IMR-90 (cell line): Measurements from ENCODE around the gene MMD2. TPM values are rescaled to one million over a fixed set of nuclear protein-coding genes. Genes with fewer than 3 reads are reported as not detected.

ENCODE experiments used
- ATAC-seq: fragments of 200-7000 bp; cut with Tn5 transposase; 2 replicates; pipeline ENCODE4 v1.9.1; 2020; ENCODE audit warnings: low read depth, mild to moderate bottlenecking, moderate library complexity
- BruUV-seq: library from RNA; stranded (reverse); fragments of 400-500 nt; replicated peaks from 2 replicates; lab custom pipeline; 2021; lab: Mats Ljungman, UMichigan
- CTCF ChIA-PET: fragments of 300-600 bp; formaldehyde crosslinking; extraction: SDS; loops from one replicate; lab custom pipeline; 2021; ENCODE audit warnings: antibody characterized with exemption; lab: Yijun Ruan, JAX
- POLR2A ChIA-PET: fragments of 300-600 bp; sonication (Branson Sonifier 250); formaldehyde crosslinking; loops from one replicate; lab custom pipeline; 2022; ENCODE audit warnings: antibody characterized with exemption; ENCODE audit not compliant: unreplicated experiment; lab: Charles Lee
- DNase-seq: peaks from one replicate; pipeline ENCODE4 v3.0.0; 2013
- H2AFZ ChIP-seq: replicated peaks from 2 replicates; pipeline ENCODE3; 2013; ENCODE audit warnings: low read length, mild to moderate bottlenecking; ENCODE audit not compliant: poor library complexity
- H2AK5ac ChIP-seq: 2 replicates; pipeline ENCODE4 v1.6.1; 2013; ENCODE audit warnings: low read depth, low read length, inconsistent platforms
- H2AK9ac ChIP-seq: replicated peaks from 2 replicates; pipeline ENCODE3; 2013; ENCODE audit warnings: mild to moderate bottlenecking, low read depth, low read length, moderate library complexity; ENCODE audit not compliant: poor library complexity
- H2BK120ac ChIP-seq: 2 replicates; pipeline ENCODE4 v1.6.1; 2013; ENCODE audit warnings: low read depth, low read length, inconsistent platforms
- H2BK15ac ChIP-seq: 3 replicates; pipeline ENCODE4 v1.6.1; 2013; ENCODE audit warnings: low read depth, low read length, inconsistent platforms
- H2BK20ac ChIP-seq: 2 replicates; pipeline ENCODE4 v1.6.1; 2013; ENCODE audit warnings: low read depth, mild to moderate bottlenecking, inconsistent platforms, low read length, moderate library complexity
- H2BK5ac ChIP-seq: 2 replicates; pipeline ENCODE4 v1.6.1; 2013; ENCODE audit warnings: mild to moderate bottlenecking, low read depth, low read length, inconsistent platforms; ENCODE audit not compliant: poor library complexity, severe bottlenecking
- H3K14ac ChIP-seq: replicated peaks from 2 replicates; pipeline ENCODE4 v1.6.1; 2013; ENCODE audit warnings: low read depth, low read length, inconsistent platforms
- H3K18ac ChIP-seq: 2 replicates; pipeline ENCODE4 v1.6.1; 2013; ENCODE audit warnings: low read depth, low read length, control low read depth
- H3K23ac ChIP-seq: 2 replicates; pipeline ENCODE4 v1.6.1; 2013; ENCODE audit warnings: low read depth, low read length, inconsistent platforms
- H3K27ac ChIP-seq: 2 replicates; pipeline ENCODE4 v1.5.1; 2013; ENCODE audit warnings: mild to moderate bottlenecking, control low read depth, low read length; ENCODE audit not compliant: insufficient read depth
- H3K27me3 ChIP-seq: 2 replicates; pipeline ENCODE4 v1.6.1; 2013; ENCODE audit warnings: low read length; ENCODE audit not compliant: control insufficient read depth, insufficient read depth
- H3K36me3 ChIP-seq: 2 replicates; pipeline ENCODE4 v1.6.1; 2013; ENCODE audit warnings: low read length, mixed read lengths; ENCODE audit not compliant: control insufficient read depth, insufficient read depth
- H3K4ac ChIP-seq: 2 replicates; pipeline ENCODE4 v1.6.1; 2013; ENCODE audit warnings: low read depth, low read length, inconsistent platforms
- H3K4me1 ChIP-seq: 2 replicates; pipeline ENCODE4 v1.6.1; 2013; ENCODE audit warnings: low read length, mixed read lengths; ENCODE audit not compliant: control insufficient read depth, insufficient read depth
- H3K4me2 ChIP-seq: 2 replicates; pipeline ENCODE4 v1.6.1; 2013; ENCODE audit warnings: low read depth, mild to moderate bottlenecking, control low read depth, low read length, moderate library complexity
- H3K4me3 ChIP-seq: 2 replicates; pipeline ENCODE4 v1.5.1; 2013; ENCODE audit warnings: low read depth, mild to moderate bottlenecking, control low read depth, low read length, moderate library complexity; ENCODE audit not compliant: insufficient read depth
- H3K56ac ChIP-seq: 2 replicates; pipeline ENCODE4 v1.6.1; 2013; ENCODE audit warnings: low read length, inconsistent platforms; ENCODE audit not compliant: insufficient read depth; ENCODE audit errors: extremely low read depth
- H3K79me1 ChIP-seq, 2 experiments: 2 replicates each; pipeline ENCODE4 v1.6.1; 2013; ENCODE audit warnings: low read length in 2 of 2, inconsistent platforms in 1 of 2, low read depth in 1 of 2
- H3K9ac ChIP-seq: 2 replicates; pipeline ENCODE4 v1.6.1; 2013; ENCODE audit warnings: low read depth, low read length, control low read depth
- H3K9me1 ChIP-seq: 2 replicates; pipeline ENCODE4 v1.6.1; 2013; ENCODE audit warnings: low read length, inconsistent platforms; ENCODE audit not compliant: insufficient read depth
- H3K9me3 ChIP-seq: 2 replicates; pipeline ENCODE4 v1.6.1; 2013; ENCODE audit warnings: low read length; ENCODE audit not compliant: control insufficient read depth, insufficient read depth
- H4K20me1 ChIP-seq: 2 replicates; pipeline ENCODE4 v1.6.1; 2013; ENCODE audit warnings: low read length, inconsistent platforms; ENCODE audit not compliant: insufficient read depth
- H4K5ac ChIP-seq: 2 replicates; pipeline ENCODE4 v1.6.1; 2013; ENCODE audit warnings: mild to moderate bottlenecking, low read depth, low read length, control low read depth
- H4K8ac ChIP-seq, 2 experiments: 2 replicates each; pipeline ENCODE4 v1.6.1; 2013; ENCODE audit warnings: low read depth in 2 of 2, low read length in 2 of 2, control low read depth in 1 of 2, inconsistent platforms in 1 of 2
- H4K91ac ChIP-seq: 2 replicates; pipeline ENCODE4 v1.6.1; 2013; ENCODE audit warnings: low read depth, low read length, inconsistent platforms; ENCODE audit not compliant: insufficient read depth
- BHLHE40 ChIP-seq: fragments of 150-350 bp; IDR thresholded peaks from 2 replicates; pipeline ENCODE4 v1.6.1; 2016; ENCODE audit warnings: mild to moderate bottlenecking, low read depth, low read length
- CEBPB ChIP-seq: IDR thresholded peaks from 2 replicates; pipeline ENCODE4 v1.6.1; 2012; ENCODE audit warnings: low read depth, low read length, improper control_type of control experiment
- CHD1 ChIP-seq: IDR thresholded peaks from 2 replicates; pipeline ENCODE4 v1.6.1; 2012; ENCODE audit warnings: low read depth, low read length, improper control_type of control experiment
- CTCF ChIP-seq: conservative IDR thresholded peaks from 2 replicates; pipeline ENCODE4 v1.5.1; 2012; ENCODE audit warnings: mild to moderate bottlenecking, low read depth, low read length, improper control_type of control experiment
- ELK1 ChIP-seq: fragments of 150-350 bp; IDR thresholded peaks from 2 replicates; pipeline ENCODE4 v1.6.1; 2016; ENCODE audit warnings: low read depth, mild to moderate bottlenecking, low read length, moderate library complexity, borderline replicate concordance
- FOS ChIP-seq: fragments of 150-350 bp; IDR thresholded peaks from 2 replicates; pipeline ENCODE4 v1.6.1; 2016; ENCODE audit warnings: low read depth, low read length
- MAFK ChIP-seq: IDR thresholded peaks from 2 replicates; pipeline ENCODE4 v1.6.1; 2012; ENCODE audit warnings: low read depth, low read length, improper control_type of control experiment
- MAZ ChIP-seq: IDR thresholded peaks from 2 replicates; pipeline ENCODE4 v1.6.1; 2012; ENCODE audit warnings: low read depth, mild to moderate bottlenecking, low read length, improper control_type of control experiment, moderate library complexity, borderline replicate concordance
- MXI1 ChIP-seq: IDR thresholded peaks from 2 replicates; pipeline ENCODE4 v1.6.1; 2012; ENCODE audit warnings: low read depth, mild to moderate bottlenecking, low read length, moderate library complexity, borderline replicate concordance
- NFE2L2 ChIP-seq: fragments of 150-350 bp; IDR thresholded peaks from 2 replicates; pipeline ENCODE4 v1.6.1; 2016; ENCODE audit warnings: low read depth, mild to moderate bottlenecking, low read length
- POLR2A ChIP-seq: IDR thresholded peaks from 2 replicates; pipeline ENCODE4 v1.6.1; 2012; ENCODE audit warnings: mild to moderate bottlenecking, low read depth, low read length
- RAD21 ChIP-seq: IDR thresholded peaks from 2 replicates; pipeline ENCODE4 v1.6.1; 2012; ENCODE audit warnings: low read length, improper control_type of control experiment
- RCOR1 ChIP-seq: IDR thresholded peaks from 2 replicates; pipeline ENCODE4 v1.6.1; 2012; ENCODE audit warnings: mild to moderate bottlenecking, low read length, improper control_type of control experiment; ENCODE audit not compliant: insufficient replicate concordance
- RFX5 ChIP-seq: IDR thresholded peaks from 2 replicates; pipeline ENCODE4 v1.8.0; 2012; ENCODE audit warnings: low read depth, mild to moderate bottlenecking, low read length, moderate library complexity
- SMC3 ChIP-seq: fragments of 150-350 bp; IDR thresholded peaks from 2 replicates; pipeline ENCODE4 v1.6.1; 2016; ENCODE audit warnings: low read depth, mild to moderate bottlenecking, antibody characterized with exemption, low read length, moderate library complexity
- WGBS, 2 experiments: methylation state at CpG; one replicate each; pipeline versions ENCODE4 v1.1.5 to v1.1.7; 2013; ENCODE audit warnings: missing lambda C conversion rate in 2 of 2; ENCODE audit not compliant: insufficient read length in 1 of 2; ENCODE audit errors: extremely low coverage in 2 of 2; 5-methylcytosine and 5-hydroxymethylcytosine counted together
- dilution Hi-C: fragments of 300-500 bp; cut with HindIII; formaldehyde crosslinking; loops from one replicate; pipeline ENCODE4 v1.14.3; 2018; ENCODE audit warnings: low sequenced_read_pairs; ENCODE audit not compliant: unreplicated experiment
- in situ Hi-C: fragments of 300-500 bp; cut with MboI; formaldehyde crosslinking; loops from 3 replicates; pipeline ENCODE4 v1.14.3; 2019; ENCODE audit warnings: low sequenced_read_pairs, inconsistent platforms, mixed read lengths
- intact Hi-C: fragments of 100-400 bp; cut with micrococcal nuclease; formaldehyde crosslinking; loops from 2 replicates; pipeline ENCODE4 v1.10.0; 2022
- polyA plus RNA-seq, 3 experiments: library from polyadenylated mRNA; depleted of rRNA; stranded (reverse); fragments of >200 nt; gene quantifications; 2 replicates each; pipeline ENCODE4 v1.2.3, GENCODE V29; 2012; ENCODE audit warnings: low replicate concordance in 1 of 3
- total RNA-seq: library from RNA; depleted of rRNA; stranded (reverse); fragments of >200 nt; gene quantifications from 2 replicates; pipeline ENCODE4 v1.2.3, GENCODE V29; 2012
- TF ChIP-seq, protein P1 (sequence below): fragments of 150-350 bp; IDR thresholded peaks from 2 replicates; pipeline ENCODE4 v1.6.1; 2017; ENCODE audit warnings: mild to moderate bottlenecking, antibody characterized with exemption, low read length, low read depth

MMD2 gene
- total and polyA plus RNA-seq, 2 of the 4 experiments (the other 2 are of a cell fraction) = not detected

- POLR2A ChIA-PET = no interaction called here
- in situ Hi-C loops (no loop called here), dilution Hi-C loops (no loop called here), intact Hi-C loops (no loop called here)
- H2BK120ac ChIP-seq = no peak overlapping the region
- H2BK5ac ChIP-seq = no peak overlapping the region
- whole genome bisulfite sequencing, 2 experiments = no CpG with 5 or more reads among the region's 8 CpGs
- peaks cover 5% of the 10 kb centered on the region; the same call in 1 of the 2 replicates for H3K9me3 ChIP-seq
- BruUV-seq = no TSS peak
- H3K4ac ChIP-seq = no peak overlapping the region
- H3K27ac ChIP-seq = no peak overlapping the region
- H2AK9ac ChIP-seq = no peak overlapping the region
- no peaks in the 10 kb centered on the region for H3K4me1 ChIP-seq
- no peaks in the 10 kb centered on the region for H3K9me1 ChIP-seq
- no peak overlapping the region for H4K8ac ChIP-seq
- H4K5ac ChIP-seq = no peak overlapping the region
- H2AFZ ChIP-seq = no peak overlapping the region
- H3K4me2 ChIP-seq = no peak overlapping the region
- no peak overlapping the region for H2BK20ac ChIP-seq
- H3K4me3 ChIP-seq = no peak overlapping the region
- no peak overlapping the region for H3K56ac ChIP-seq
- H2AK5ac ChIP-seq = no peak overlapping the region
- no peak overlapping the region for H3K18ac ChIP-seq
- H3K9ac ChIP-seq = no peak overlapping the region
- ATAC-seq (no peak), DNase-seq (no peak)
- no peak overlapping the region for H2BK15ac ChIP-seq
- CTCF ChIA-PET = no interaction called here
- H3K36me3 ChIP-seq = no peaks in the 10 kb centered on the region
- H3K79me1 ChIP-seq = no peaks in the 10 kb centered on the region
- no peak overlapping the region for H4K91ac ChIP-seq
- H3K14ac ChIP-seq = no peak overlapping the region
- H3K27me3 ChIP-seq = no peaks in the 10 kb centered on the region
- H4K20me1 ChIP-seq = no peaks in the 10 kb centered on the region
- H3K23ac ChIP-seq = no peak overlapping the region
- TF ChIP-seq ELK1 (no peak), MAZ (no peak), CTCF (no peak), MAFK (no peak), SMC3 (no peak), MXI1 (no peak), POLR2A (no peak), CHD1 (no peak), RFX5 (no peak), BHLHE40 (no peak), RCOR1 (no peak), RAD21 (no peak), CEBPB (no peak), NFE2L2 (no peak), FOS (no peak)
- TF ChIP-seq, protein P1, sequence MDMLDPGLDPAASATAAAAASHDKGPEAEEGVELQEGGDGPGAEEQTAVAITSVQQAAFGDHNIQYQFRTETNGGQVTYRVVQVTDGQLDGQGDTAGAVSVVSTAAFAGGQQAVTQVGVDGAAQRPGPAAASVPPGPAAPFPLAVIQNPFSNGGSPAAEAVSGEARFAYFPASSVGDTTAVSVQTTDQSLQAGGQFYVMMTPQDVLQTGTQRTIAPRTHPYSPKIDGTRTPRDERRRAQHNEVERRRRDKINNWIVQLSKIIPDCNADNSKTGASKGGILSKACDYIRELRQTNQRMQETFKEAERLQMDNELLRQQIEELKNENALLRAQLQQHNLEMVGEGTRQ = no peak
Measured at GRCh38 chr7:4893929-4894475, 65.0 kb downstream of the MMD2 start.
